ENCODE measurements around the gene URB1.
"Not testable (repeated sequence)": the region's sequence is repeated elsewhere in the genome, so short reads cannot be mapped to it uniquely, and the experiment has no call there.

Gene URB1, protein sequence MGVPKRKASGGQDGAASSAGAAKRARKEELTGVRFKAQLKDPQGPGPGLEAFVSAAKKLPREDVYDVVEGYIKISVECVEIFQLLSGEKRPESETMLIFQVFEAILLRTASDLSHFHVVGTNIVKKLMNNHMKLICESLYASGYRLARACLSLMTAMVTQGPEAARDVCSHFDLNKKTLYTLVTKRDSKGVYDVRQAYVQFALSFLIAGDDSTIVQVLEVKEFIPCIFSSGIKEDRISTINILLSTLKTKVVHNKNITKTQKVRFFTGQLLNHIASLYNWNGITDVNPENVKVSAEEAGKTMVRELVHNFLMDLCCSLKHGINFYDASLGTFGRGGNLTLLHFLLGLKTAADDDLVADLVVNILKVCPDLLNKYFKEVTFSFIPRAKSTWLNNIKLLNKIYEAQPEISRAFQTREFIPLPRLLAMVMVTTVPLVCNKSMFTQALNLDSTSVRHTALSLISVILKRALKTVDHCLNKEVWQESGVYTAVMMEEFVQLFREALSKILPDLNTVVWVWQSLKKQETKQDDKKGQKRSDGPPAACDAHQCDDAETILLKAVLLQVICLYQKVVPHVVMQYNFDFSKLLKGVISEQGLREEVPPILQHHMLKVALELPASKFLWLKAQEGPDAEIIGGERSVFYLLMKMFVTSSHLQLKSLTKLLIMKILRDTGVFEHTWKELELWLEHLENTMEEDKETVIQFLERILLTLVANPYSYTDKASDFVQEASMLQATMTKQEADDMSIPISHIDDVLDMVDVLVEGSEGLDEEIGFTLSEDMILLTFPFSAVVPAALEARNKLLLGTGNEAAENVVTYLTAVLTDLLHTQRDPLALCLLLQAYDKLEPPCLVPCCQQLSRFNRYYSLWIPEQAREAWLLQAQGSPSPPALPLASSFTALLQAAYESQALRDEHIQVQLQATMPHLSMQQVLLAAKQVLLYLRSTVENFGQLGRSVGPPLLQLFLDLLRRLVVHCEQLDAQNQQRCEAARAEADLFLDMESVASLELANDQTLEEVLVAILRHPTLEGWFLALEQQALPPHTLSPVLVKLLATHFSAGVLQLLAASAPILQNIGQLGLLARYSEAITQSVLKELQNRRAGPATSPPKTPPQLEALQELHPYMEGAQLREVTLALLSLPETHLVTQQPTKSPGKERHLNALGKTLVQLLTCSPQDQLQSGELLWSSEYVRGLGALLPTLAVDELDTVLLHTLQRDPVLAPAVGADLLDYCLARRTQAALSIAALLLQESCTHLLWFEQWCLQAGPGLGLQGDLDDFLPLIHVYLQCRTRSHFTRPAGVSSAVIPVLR (N-terminal part only)

DNA sequence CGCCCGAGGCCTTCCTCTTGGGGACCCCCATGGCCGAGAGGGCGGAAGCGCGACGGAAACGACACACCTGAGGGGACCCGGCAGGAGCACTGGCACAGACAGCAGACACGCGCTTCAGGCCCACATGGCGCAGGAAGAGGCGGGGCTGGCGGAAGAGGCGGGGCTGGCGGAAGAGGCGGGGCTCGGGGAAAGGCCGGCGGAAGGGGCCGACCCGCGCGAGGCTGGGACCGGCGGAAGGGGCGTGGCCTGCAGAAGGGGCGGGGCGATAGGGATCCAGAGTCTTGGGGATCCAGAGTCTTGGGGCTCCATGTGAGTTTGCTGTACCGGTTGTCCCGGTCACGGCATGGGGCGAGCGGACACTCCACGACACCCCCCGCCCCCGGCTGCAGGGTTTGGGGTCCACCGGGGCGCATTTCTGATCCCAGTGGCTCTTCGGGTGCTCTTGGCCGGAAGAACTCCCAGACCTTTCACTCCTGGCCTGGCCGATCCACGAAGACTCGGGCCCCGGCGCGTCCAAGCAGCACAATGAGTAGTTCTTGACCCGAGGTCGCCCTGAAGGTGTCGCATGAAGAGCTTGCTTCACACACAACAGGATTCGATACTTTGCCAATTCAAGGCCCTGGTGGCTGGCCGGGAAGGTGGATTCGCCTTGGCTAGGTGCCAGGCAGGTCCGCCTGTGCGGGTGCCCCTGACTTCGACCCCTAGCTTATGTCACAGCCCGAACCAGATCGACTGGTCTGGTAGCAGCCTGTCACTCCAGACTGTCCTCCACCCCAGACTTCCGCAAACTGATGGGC is at the start of gene URB1:
TSS of gene URB1 (minus strand) at position 133 of the 797 bp plus-strand sequence. CDS start at position 31, 102 bp downstream.
- DNase-seq (ENCODE audit: low read depth in 2 of 2), result peak; percentile 97 to 98

- no peak for DNase-seq (ENCODE audit: low read depth in 2 of 2)
Observed at GRCh38 chr21:32437729-32438128, 44.9 kb upstream of the URB1 start.

- DNase-seq (ENCODE audit: low read depth in 2 of 2), result not testable (repeated sequence)
Observed at GRCh38 chr21:32432982-32433660, 40.3 kb upstream of the URB1 start.

DNA sequence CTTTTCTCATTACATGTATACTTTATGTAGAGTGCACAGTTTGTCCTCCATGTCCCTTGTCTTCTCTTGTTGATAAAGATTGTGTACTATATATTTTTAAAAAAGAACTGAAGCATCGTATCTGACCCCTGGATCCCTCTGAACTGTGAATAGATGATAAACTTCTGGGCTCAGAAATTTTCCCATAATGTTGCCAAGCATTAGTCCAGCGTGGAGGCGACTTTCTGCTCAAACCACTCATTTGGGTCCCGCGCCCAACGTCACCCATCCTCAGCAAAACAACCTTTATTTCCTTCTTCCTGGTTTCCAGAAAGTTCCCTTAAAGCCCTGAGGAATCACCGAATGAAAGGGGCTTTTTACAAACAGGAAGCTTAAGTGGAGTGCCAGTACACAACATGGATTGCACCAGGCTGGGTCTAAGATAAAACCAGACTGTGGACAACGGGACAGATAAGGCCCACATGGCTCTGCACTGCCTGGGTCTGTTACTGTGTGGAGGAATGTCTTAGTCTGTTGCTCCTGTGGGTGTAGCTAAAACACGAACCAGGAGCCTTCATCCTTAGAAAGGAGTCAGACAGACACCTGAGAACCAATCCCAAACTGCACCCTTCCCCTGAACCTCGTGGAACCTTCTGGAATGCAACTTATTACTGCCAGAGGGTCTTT is 35.3 kb upstream of the URB1 start:
- DNase-seq (ENCODE audit: low read depth in 2 of 2), result no peak

- no peak for DNase-seq (ENCODE audit: low read depth in 2 of 2)
Observed at GRCh38 chr21:32426592-32427051, 33.8 kb upstream of the URB1 start.

GRCh38 chr21:32426066-32426465 is 33.3 kb upstream of the URB1 start:
- DNase-seq (ENCODE audit: low read depth in 2 of 2), result no peak

DNA sequence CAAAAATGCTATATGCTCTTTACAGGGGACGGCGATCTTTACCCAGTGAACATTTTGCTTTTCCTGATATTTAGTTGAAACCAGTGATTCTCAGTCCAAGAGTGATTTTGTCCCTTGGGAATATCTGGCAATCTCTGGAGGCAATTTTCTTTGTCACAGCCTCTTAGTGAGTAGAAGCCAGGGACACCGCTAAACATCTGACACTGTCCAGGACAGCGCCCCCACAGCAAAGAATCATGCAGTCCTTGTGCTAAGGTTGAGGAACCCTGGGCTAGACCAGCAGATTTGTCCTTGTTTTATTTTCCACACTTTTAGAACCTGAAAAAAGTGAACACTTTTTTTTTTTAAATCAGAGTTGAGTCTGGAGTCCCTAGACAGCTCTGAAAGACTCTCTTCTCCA is 32.8 kb upstream of the URB1 start:
- no peak for DNase-seq (ENCODE audit: low read depth in 2 of 2)

DNA sequence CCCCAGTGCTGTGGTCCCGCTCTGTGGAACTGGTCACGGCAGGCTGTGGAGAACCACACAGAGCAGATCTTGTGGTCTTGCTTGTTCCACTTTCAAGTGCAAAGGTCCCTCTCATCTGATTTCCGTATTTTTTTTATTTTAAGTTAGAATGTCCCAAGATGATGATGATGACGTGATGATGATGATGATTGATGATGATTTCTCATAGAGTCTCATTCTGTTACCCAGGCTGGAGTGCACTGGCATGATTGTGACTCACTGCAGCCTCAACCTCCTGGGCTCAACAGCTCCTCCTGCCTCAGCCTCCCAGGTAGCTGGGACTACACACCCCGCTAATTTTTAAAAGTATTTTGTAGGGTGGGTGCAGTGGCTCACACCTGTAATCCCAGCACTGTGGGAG is 31.9 kb upstream of the URB1 start:
- no peak for DNase-seq (ENCODE audit: low read depth in 2 of 2)

GRCh38 chr21:32424191-32424535 is 31.4 kb upstream of the URB1 start:
- no peak for DNase-seq (ENCODE audit: low read depth in 2 of 2)

- no peak for DNase-seq (ENCODE audit: low read depth in 2 of 2)
Observed at GRCh38 chr21:32423320-32424190, 30.7 kb upstream of the URB1 start.

- no peak for DNase-seq (ENCODE audit: low read depth in 2 of 2)
Observed at GRCh38 chr21:32422064-32422463, 29.3 kb upstream of the URB1 start.

DNA sequence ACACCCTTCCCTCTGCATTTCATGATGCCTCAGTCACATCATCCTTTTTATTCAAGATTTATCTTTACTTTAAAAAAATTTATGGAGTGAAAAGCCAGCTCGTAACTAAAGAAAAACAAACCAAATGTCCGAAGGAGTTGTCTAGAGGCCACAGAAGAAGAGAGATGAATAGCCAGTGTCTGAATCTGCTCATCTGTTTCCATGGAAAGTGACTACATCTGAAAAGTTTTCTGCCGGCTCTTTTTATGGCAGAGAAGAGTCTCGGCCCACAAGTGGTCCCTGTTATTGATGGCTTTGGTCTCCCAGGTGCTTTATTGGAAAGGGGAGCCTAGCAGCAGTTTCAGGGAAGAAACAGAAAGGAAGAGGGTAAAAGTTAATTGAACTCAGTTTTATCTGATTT is 25.3 kb upstream of the URB1 start:
- DNase-seq (ENCODE audit: low read depth in 2 of 2), result no peak

DNA sequence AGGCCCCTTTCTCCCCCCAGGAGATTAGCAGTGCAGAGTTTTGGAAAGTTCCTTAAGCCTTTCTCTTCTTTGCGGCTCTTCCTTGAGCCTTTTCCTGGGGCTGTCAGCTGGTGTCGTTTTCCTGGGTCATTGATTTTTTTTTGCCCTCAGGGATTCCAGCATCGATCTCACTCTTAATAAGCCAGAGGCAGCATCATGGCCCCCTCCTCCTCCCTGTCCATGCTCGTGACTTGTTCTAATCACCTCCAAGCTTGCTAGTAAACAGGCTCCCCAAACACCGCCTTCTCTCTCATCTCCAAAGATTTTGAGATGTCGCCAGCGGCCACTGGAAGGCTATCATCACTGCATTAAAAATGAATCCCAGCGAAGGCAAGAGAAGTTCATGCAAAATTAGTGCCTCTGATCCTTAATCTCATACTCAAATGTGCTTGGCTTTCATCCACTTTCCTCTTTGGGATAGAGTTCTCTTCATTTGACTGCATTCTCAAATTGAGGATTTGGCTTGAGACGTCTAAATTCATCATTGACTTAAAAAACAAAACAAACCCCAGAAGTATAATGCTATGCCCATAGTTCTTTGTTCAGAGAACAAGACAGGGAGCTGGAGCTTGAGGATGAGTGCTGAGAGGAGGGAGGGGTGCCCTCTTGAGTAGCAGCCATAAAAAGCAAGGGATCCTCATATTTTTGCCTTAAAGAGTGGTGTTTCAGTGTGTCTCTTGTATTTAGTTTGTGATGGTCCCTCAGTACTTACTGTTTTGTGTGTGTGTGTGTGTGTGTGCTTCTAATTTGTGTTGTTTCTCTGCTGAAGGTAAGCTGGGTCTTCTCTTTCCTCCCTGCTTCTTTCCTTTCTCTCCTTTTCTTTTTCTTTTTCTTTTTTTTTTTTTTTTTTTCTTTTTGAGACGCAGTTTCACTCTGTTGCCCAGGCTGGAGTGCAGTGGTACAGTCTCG is 22.9 kb upstream of the URB1 start:
- no peak for DNase-seq (ENCODE audit: low read depth in 2 of 2)

DNA sequence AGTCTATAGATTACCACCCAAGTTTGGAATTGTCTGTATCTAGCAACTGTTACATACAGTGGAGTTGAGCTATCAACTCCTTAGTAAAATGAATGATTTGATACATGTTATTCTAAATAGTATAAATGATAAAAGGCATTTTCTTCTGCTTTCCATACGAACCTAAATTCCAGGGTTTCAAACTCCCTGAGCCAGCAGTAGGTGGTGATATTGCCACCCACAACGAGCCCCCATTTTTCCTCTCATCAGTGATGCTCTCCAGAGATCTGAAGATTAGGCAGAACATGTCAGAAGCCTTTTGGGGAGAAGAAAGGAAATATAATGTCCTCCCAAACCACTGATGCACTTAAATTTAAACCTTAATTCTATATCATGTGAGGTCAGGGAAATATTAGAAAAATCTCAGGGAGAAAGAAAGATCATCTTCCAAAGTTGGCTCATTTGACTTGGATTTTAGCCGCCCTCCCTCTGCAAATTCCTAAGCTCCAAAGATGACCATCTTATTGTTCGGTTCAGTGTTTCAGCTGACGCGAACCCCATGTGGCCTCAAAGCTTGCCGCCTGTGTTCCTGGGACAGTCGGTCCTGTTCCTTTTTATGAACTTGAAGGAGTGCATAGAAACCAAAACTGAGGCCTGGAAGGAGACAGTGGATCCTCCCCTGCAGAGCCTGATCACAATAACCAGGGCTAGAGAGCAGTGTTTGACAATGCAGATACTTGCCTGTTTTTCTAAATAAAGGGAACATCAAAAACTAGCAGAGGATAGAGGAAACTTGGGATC is 22.0 kb upstream of the URB1 start:
- no peak for DNase-seq (ENCODE audit: low read depth in 2 of 2)

DNA sequence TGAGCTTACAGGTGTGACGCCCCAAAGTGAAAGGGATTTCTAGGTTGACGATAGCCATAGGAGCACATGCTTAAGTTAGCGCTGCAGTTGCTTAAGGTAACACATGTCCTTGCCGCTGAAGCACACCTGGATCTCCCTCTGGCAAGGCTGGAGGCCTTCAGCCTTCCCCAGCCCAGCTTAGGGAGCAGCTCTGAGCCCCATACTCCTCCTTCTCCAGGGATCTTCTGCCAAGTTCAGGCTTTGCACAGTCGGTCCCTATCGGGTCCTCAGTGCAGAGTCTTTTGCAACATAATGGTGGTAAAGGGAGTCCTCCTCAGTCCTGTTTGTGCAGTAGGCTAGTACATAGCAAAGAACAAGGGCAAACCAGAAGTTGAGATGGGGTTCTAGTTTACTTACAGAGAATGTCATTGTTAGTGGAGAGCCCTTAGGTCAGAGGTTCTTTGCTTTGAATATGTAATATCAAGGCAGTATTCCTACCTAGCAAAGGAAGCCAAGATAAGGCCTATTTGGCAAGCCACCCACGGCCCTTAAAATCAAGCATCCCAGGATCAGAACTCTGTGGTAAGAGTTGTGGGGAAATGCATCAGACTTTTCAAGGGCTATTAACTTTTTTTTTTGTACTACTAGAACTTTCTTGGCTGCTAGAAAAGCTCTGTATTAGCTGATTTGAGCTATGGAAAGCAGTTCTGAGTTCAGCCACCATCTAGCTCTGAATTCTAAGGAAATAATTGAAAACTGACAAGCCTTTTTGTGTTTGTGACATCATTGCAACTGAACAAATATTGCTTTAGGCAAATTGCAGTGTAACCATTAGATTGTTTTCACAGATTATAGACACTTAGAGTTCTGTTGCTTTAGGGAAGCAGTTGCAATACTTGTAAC is 21.1 kb upstream of the URB1 start:
- no peak for DNase-seq (ENCODE audit: low read depth in 2 of 2)

DNA sequence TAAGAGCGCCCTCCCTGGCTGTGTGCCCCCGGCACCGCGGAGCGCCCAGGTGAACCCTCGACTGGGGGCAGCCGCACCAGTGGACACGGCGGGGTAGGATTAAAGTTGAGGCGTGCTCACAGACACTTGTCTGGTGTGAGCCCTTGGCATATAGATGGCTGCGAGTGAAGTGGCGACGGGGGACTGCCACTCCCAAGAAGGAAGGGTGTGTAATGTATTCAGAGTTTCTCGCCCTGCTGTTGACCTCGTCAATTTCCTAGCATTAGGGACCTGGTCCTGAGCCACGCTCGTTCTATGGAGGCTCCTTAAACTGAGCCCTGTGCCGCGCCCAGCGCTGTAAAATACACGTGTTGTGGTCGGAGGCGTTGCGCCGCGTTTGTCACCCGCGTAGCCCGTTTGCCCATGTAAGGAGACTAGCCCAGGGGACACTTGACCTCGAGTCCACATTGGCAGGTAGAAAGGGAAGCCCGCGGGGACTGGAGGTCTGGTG is 20.2 kb upstream of the URB1 start:
- DNase-seq (ENCODE audit: low read depth in 2 of 2), result peak in 1 of 2 donors; percentile 2
